Measurements from ENCODE around the gene BABAM2. TPM values are rescaled to one million over a fixed set of nuclear protein-coding genes. Genes with fewer than 3 reads are reported as not detected.

Gene BABAM2
- total RNA-seq, 1 donor from 2014 or later: 34.6 TPM

- H3K36me3 Mint-ChIP-seq: peaks cover 3% of the 10 kb centered on the region
- Histone ChIP-seq H3K4me2 (no peak overlapping the region), H3K9me3 (ENCODE audit: low read depth) (no peaks in the 10 kb centered on the region), H3K4me3 (no peak overlapping the region), H3K9ac (no peak overlapping the region), H3K27me3 (no peaks in the 10 kb centered on the region), H4K20me1 (ENCODE audit: low read depth) (no peaks in the 10 kb centered on the region), H3K27ac (no peak overlapping the region), H3K79me2 (ENCODE audit: low read depth) (no peaks in the 10 kb centered on the region), H2AFZ (replicated peaks) (no peak overlapping the region), H3K36me3 (no peaks in the 10 kb centered on the region), H3K4me1 (no peaks in the 10 kb centered on the region), H3F3A (ENCODE audit: low read depth) (no peaks in the 10 kb centered on the region)
- H3K4me1 Mint-ChIP-seq: peaks cover 14% of the 10 kb centered on the region
- no peak for DNase-seq (ENCODE audit: low spot score)
- H3K27ac Mint-ChIP-seq: no peak overlapping the region
- TF ChIP-seq EZH2 (IDR thresholded peaks at IDR 0.05): no peak
- no peak for TF ChIP-seq EZH2phosphoT487 (IDR thresholded peaks at IDR 0.05)
- TF ChIP-seq CTCF (IDR thresholded peaks at IDR 0.05): no peak
- H3K9me3 Mint-ChIP-seq: no peaks in the 10 kb centered on the region
- H3K4me3 Mint-ChIP-seq: no peak overlapping the region
- H3K27me3 Mint-ChIP-seq (ENCODE audit: insufficient read depth, low read depth): peaks cover 6% of the 10 kb centered on the region
Measured at GRCh38 chr2:28282248-28282647, 391.7 kb downstream of the BABAM2 start.

GRCh38 chr2:28282861-28283646 is 392.5 kb downstream of the BABAM2 start:
- no peaks in the 10 kb centered on the region for H3K36me3 ChIP-seq
- H3K27ac Mint-ChIP-seq: no peak overlapping the region

GRCh38 chr2:28283861-28284260 is 393.3 kb downstream of the BABAM2 start:
- H3K36me3 Mint-ChIP-seq: peaks cover 3% of the 10 kb centered on the region

More at GRCh38 chr2:28282861-28283646, 392.5 kb downstream of the BABAM2 start:
- Histone ChIP-seq H3K27ac (no peak overlapping the region), H3F3A (ENCODE audit: low read depth) (no peaks in the 10 kb centered on the region), H3K9ac (no peak overlapping the region), H3K27me3 (no peaks in the 10 kb centered on the region), H4K20me1 (ENCODE audit: low read depth) (no peaks in the 10 kb centered on the region), H3K9me3 (ENCODE audit: low read depth) (no peaks in the 10 kb centered on the region), H3K4me3 (no peak overlapping the region), H3K4me1 (no peaks in the 10 kb centered on the region), H3K79me2 (ENCODE audit: low read depth) (no peaks in the 10 kb centered on the region), H2AFZ (replicated peaks) (no peak overlapping the region), H3K4me2 (no peak overlapping the region)
- TF ChIP-seq EZH2phosphoT487 (IDR thresholded peaks at IDR 0.05) (no peak), CTCF (IDR thresholded peaks at IDR 0.05) (no peak), EZH2 (IDR thresholded peaks at IDR 0.05) (no peak)
- H3K27me3 Mint-ChIP-seq (ENCODE audit: insufficient read depth, low read depth): peaks cover 6% of the 10 kb centered on the region
- no peak for DNase-seq (ENCODE audit: low spot score)
- H3K4me3 Mint-ChIP-seq: no peak overlapping the region
- no peaks in the 10 kb centered on the region for H3K9me3 Mint-ChIP-seq
- peaks cover 3% of the 10 kb centered on the region for H3K36me3 Mint-ChIP-seq
- peaks cover 14% of the 10 kb centered on the region for H3K4me1 Mint-ChIP-seq

More at GRCh38 chr2:28283861-28284260, 393.3 kb downstream of the BABAM2 start:
- Histone ChIP-seq H3K4me2 (no peak overlapping the region), H2AFZ (replicated peaks) (no peak overlapping the region), H3K4me3 (no peak overlapping the region), H3K4me1 (no peaks in the 10 kb centered on the region), H3F3A (ENCODE audit: low read depth) (no peaks in the 10 kb centered on the region), H3K27ac (no peak overlapping the region), H3K9me3 (ENCODE audit: low read depth) (no peaks in the 10 kb centered on the region), H3K79me2 (ENCODE audit: low read depth) (no peaks in the 10 kb centered on the region), H3K27me3 (no peaks in the 10 kb centered on the region), H3K9ac (no peak overlapping the region), H4K20me1 (ENCODE audit: low read depth) (no peaks in the 10 kb centered on the region), H3K36me3 (no peaks in the 10 kb centered on the region)
- H3K4me1 Mint-ChIP-seq: peaks cover 14% of the 10 kb centered on the region
- H3K27me3 Mint-ChIP-seq (ENCODE audit: insufficient read depth, low read depth): peaks cover 6% of the 10 kb centered on the region
- no peak for DNase-seq (ENCODE audit: low spot score)
- no peak overlapping the region for H3K4me3 Mint-ChIP-seq
- no peaks in the 10 kb centered on the region for H3K9me3 Mint-ChIP-seq
- no peak overlapping the region for H3K27ac Mint-ChIP-seq
- TF ChIP-seq EZH2phosphoT487 (IDR thresholded peaks at IDR 0.05) (no peak), CTCF (IDR thresholded peaks at IDR 0.05) (no peak), EZH2 (IDR thresholded peaks at IDR 0.05) (no peak)

All from neural progenitor cell (in vitro differentiated cells).